HepG2 (cell line): ENCODE data around the gene FOXA3. TPM values are rescaled to one million over a fixed set of nuclear protein-coding genes. Genes with fewer than 3 reads are reported as not detected.

ENCODE experiments used
- CENPT ChIP-seq: sonication (generic); formaldehyde crosslinking; IDR thresholded peaks from 2 replicates; pipeline ENCODE4 v1.8.0; 2022; ENCODE audit warnings: low read depth, mild to moderate bottlenecking, moderate library complexity, missing genetic modification reagents
- ESRRA ChIP-seq: sonication (generic); formaldehyde crosslinking; IDR thresholded peaks from 2 replicates; pipeline ENCODE4 v1.5.1; 2020; ENCODE audit warnings: mild to moderate bottlenecking, low read depth, missing genetic modification reagents
- NFKB2 ChIP-seq: sonication (generic); formaldehyde crosslinking; IDR thresholded peaks from 2 replicates; pipeline ENCODE4 v1.4.0; 2020; ENCODE audit warnings: missing genetic modification reagents, borderline replicate concordance
- PCBP1 ChIP-seq: fragments of 200-400 bp; formaldehyde crosslinking; IDR thresholded peaks from 2 replicates; pipeline ENCODE4 v1.6.1; 2017; ENCODE audit warnings: mild to moderate bottlenecking, low read depth, low read length, borderline replicate concordance
- POLR2A ChIP-seq, 2 experiments: IDR thresholded peaks; 2 replicates each; pipeline ENCODE4 v1.6.1; 2011; ENCODE audit warnings: low read depth in 2 of 2, low read length in 2 of 2, mild to moderate bottlenecking in 1 of 2, moderate library complexity in 1 of 2; ENCODE audit not compliant: insufficient read depth in 1 of 2
- SMYD3 ChIP-seq: sonication (generic); formaldehyde crosslinking; IDR thresholded peaks from 2 replicates; pipeline ENCODE4 v1.8.1; 2023; ENCODE audit warnings: mild to moderate bottlenecking, missing genetic modification reagents
- TRIM24 ChIP-seq: sonication (generic); formaldehyde crosslinking; IDR thresholded peaks from 2 replicates; pipeline ENCODE4 v1.8.0; 2022; ENCODE audit warnings: mild to moderate bottlenecking, missing genetic modification reagents
- ZMYM3 ChIP-seq: sonication (generic); formaldehyde crosslinking; IDR thresholded peaks from 2 replicates; pipeline ENCODE4 v1.5.1; 2020; ENCODE audit warnings: mild to moderate bottlenecking, missing genetic modification reagents
- ZNF264 ChIP-seq: sonication (generic); formaldehyde crosslinking; IDR thresholded peaks from 2 replicates; pipeline ENCODE4 v1.4.0; 2020; ENCODE audit warnings: missing genetic modification reagents
- ZNF296 ChIP-seq: sonication (generic); formaldehyde crosslinking; conservative IDR thresholded peaks from 2 replicates; pipeline ENCODE4 v1.5.0; 2020; ENCODE audit warnings: mild to moderate bottlenecking, missing genetic modification reagents
- ZNF530 ChIP-seq: sonication (generic); formaldehyde crosslinking; IDR thresholded peaks from 2 replicates; pipeline ENCODE4 v1.5.0; 2020; ENCODE audit warnings: low read depth, mild to moderate bottlenecking, missing genetic modification reagents
- ZNF577 ChIP-seq: sonication (generic); formaldehyde crosslinking; IDR thresholded peaks from 2 replicates; pipeline ENCODE4 v1.4.0; 2020; ENCODE audit warnings: mild to moderate bottlenecking, low read depth, missing genetic modification reagents, borderline replicate concordance
- ZNF709 ChIP-seq: sonication (generic); formaldehyde crosslinking; IDR thresholded peaks from 2 replicates; pipeline ENCODE4 v1.5.0; 2020; ENCODE audit warnings: mild to moderate bottlenecking, missing genetic modification reagents
- ZNF850 ChIP-seq: sonication (generic); formaldehyde crosslinking; conservative IDR thresholded peaks from 2 replicates; pipeline ENCODE4 v1.9.0; 2021; ENCODE audit warnings: mild to moderate bottlenecking, missing genetic modification reagents
- polyA plus RNA-seq, 8 experiments: library from polyadenylated mRNA; depleted of rRNA in 3 of 8; stranded (reverse) in 7 of 8; unstranded in 1 of 8; fragments of >200 nt; fragmentation: Illumina TruSeq in 4 of 8; extraction: Trizol in 4 of 8; gene quantifications; 2 replicates each; pipeline versions ENCODE4 v1.2.1 to v1.2.3, GENCODE V29; 2011 to 2016; ENCODE audit warnings: low read depth in 4 of 8, missing spikeins in 1 of 8, mixed read lengths in 1 of 8; ENCODE audit not compliant: insufficient read depth in 1 of 8
- total RNA-seq, 5 experiments: library from RNA; depleted of rRNA; stranded (reverse); fragments of >200 nt; fragmentation: Illumina TruSeq; extraction: Trizol; gene quantifications; 2 replicates each; pipeline ENCODE4 v1.2.3, GENCODE V29; 2016; ENCODE audit warnings: low read depth in 1 of 5
- TF ChIP-seq, protein P1 (sequence below): sonication (generic); formaldehyde crosslinking; IDR thresholded peaks from 2 replicates; pipeline ENCODE4 v1.4.0; 2020; ENCODE audit warnings: missing genetic modification reagents
- TF ChIP-seq, protein P2 (sequence below): sonication (generic); formaldehyde crosslinking; IDR thresholded peaks from 2 replicates; pipeline ENCODE4 v1.4.0; 2020; ENCODE audit warnings: missing genetic modification reagents
- TF ChIP-seq, protein P3 (sequence below): sonication (generic); formaldehyde crosslinking; IDR thresholded peaks from 2 replicates; pipeline ENCODE4; 2020; ENCODE audit warnings: missing genetic modification reagents, mild to moderate bottlenecking, borderline replicate concordance
- TF ChIP-seq, protein P4 (sequence below): IDR thresholded peaks from 2 replicates; pipeline ENCODE4 v1.6.1; 2016; ENCODE audit warnings: mild to moderate bottlenecking, missing biosample characterization, missing genetic modification reagents
- TF ChIP-seq, protein P5 (sequence below): sonication (generic); formaldehyde crosslinking; IDR thresholded peaks from 2 replicates; pipeline ENCODE4 v1.5.1; 2020; ENCODE audit warnings: missing genetic modification reagents, mild to moderate bottlenecking, borderline replicate concordance

Gene FOXA3
- total and polyA plus RNA-seq, 2 of the 13 experiments (the other 11 are each of a cell fraction or from before 2014, with no cell fraction given) = 29.8 to 47.6 TPM

DNA sequence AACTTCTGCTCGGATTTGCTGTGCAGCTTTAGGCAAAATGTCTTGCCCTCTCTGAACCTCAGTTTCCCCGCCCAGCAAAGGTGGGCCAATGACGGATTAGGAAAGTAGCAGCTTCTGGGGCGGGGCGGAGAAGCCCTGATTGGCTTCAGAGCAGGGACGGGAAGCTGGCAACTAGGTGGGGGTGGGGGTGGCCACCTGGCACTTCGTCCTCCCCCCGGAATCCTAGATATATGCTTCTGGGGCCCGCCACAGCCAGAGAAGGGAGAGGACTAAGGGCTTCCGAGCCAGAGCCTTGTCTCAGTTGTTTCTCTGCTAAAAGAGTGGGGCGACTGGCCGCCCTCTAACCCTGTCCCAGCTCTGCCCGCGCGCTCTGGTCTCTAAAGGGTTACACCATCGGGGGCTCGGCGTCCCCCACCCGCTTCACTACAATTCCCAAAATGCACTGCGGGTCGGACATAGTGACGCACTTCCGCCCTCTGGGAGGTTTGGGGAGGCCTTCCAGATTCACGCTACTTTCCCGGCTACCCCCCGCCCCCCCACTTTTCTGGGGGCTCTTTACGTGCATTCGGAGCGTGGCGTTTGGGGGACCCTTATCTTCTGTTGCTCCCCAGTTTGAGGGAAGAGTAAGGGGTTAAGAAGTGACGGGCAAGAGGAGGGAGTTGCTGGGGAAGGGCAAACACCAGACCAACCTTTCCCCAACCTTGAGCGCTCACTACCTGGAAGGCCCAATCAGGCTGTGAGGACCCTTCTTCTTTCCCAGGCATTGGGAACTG, 22.5 kb downstream of the FOXA3 start (continued):
- TF ChIP-seq ZNF530 (CRISPR knock-in tag) (no peak), ZMYM3 (CRISPR knock-in tag) (peak; percentile 98), PCBP1 (peak; percentile 68), NFKB2 (peak; percentile 39; the same call in 1 of the 2 replicates), ZNF577 (CRISPR knock-in tag) (no peak), ZNF709 (peak; percentile 55; the same call in 1 of the 2 replicates), ZNF296 (CRISPR knock-in tag) (no peak), TRIM24 (no peak), SMYD3 (CRISPR knock-in tag) (0 out of 2 replicates have a peak, but pooled peaks have one; percentile 35), ZNF850 (no peak), CENPT (CRISPR knock-in tag) (no peak), ZNF264 (CRISPR knock-in tag) (peak; percentile 91), POLR2A (IDR thresholded peaks at IDR 0.05; ENCODE audit: insufficient read depth in 1 of 2, low read depth in 2 of 2, low read length in 2 of 2) (peak in 1 of 2 experiments; percentile 61; a peak in 3 of 4 replicates), ESRRA (CRISPR knock-in tag) (0 out of 2 replicates have a peak, but pooled peaks have one; percentile 61)
- TF ChIP-seq, protein P1, sequence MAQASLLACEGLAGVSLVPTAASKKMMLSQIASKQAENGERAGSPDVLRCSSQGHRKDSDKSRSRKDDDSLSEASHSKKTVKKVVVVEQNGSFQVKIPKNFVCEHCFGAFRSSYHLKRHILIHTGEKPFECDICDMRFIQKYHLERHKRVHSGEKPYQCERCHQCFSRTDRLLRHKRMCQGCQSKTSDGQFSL (CRISPR knock-in tag) = peak; percentile 95
- TF ChIP-seq, protein P2, sequence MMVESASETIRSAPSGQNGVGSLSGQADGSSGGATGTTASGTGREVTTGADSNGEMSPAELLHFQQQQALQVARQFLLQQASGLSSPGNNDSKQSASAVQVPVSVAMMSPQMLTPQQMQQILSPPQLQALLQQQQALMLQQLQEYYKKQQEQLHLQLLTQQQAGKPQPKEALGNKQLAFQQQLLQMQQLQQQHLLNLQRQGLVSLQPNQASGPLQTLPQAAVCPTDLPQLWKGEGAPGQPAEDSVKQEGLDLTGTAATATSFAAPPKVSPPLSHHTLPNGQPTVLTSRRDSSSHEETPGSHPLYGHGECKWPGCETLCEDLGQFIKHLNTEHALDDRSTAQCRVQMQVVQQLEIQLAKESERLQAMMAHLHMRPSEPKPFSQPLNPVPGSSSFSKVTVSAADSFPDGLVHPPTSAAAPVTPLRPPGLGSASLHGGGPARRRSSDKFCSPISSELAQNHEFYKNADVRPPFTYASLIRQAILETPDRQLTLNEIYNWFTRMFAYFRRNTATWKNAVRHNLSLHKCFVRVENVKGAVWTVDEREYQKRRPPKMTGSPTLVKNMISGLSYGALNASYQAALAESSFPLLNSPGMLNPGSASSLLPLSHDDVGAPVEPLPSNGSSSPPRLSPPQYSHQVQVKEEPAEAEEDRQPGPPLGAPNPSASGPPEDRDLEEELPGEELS (CRISPR knock-in tag) = peak; percentile 57; the same call in 1 of the 2 replicates
- TF ChIP-seq, protein P3, sequence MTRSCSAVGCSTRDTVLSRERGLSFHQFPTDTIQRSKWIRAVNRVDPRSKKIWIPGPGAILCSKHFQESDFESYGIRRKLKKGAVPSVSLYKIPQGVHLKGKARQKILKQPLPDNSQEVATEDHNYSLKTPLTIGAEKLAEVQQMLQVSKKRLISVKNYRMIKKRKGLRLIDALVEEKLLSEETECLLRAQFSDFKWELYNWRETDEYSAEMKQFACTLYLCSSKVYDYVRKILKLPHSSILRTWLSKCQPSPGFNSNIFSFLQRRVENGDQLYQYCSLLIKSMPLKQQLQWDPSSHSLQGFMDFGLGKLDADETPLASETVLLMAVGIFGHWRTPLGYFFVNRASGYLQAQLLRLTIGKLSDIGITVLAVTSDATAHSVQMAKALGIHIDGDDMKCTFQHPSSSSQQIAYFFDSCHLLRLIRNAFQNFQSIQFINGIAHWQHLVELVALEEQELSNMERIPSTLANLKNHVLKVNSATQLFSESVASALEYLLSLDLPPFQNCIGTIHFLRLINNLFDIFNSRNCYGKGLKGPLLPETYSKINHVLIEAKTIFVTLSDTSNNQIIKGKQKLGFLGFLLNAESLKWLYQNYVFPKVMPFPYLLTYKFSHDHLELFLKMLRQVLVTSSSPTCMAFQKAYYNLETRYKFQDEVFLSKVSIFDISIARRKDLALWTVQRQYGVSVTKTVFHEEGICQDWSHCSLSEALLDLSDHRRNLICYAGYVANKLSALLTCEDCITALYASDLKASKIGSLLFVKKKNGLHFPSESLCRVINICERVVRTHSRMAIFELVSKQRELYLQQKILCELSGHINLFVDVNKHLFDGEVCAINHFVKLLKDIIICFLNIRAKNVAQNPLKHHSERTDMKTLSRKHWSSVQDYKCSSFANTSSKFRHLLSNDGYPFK = peak; percentile 62; the same call in 1 of the 2 replicates
- TF ChIP-seq, protein P4, sequence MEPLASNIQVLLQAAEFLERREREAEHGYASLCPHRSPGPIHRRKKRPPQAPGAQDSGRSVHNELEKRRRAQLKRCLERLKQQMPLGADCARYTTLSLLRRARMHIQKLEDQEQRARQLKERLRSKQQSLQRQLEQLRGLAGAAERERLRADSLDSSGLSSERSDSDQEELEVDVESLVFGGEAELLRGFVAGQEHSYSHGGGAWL = 0 out of 2 replicates have a peak, but pooled peaks have one; percentile 27
- TF ChIP-seq, protein P5, sequence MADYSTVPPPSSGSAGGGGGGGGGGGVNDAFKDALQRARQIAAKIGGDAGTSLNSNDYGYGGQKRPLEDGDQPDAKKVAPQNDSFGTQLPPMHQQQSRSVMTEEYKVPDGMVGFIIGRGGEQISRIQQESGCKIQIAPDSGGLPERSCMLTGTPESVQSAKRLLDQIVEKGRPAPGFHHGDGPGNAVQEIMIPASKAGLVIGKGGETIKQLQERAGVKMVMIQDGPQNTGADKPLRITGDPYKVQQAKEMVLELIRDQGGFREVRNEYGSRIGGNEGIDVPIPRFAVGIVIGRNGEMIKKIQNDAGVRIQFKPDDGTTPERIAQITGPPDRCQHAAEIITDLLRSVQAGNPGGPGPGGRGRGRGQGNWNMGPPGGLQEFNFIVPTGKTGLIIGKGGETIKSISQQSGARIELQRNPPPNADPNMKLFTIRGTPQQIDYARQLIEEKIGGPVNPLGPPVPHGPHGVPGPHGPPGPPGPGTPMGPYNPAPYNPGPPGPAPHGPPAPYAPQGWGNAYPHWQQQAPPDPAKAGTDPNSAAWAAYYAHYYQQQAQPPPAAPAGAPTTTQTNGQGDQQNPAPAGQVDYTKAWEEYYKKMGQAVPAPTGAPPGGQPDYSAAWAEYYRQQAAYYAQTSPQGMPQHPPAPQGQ (CRISPR knock-in tag) = no peak
